ENCODE measurements around the gene FLYWCH1.

DNA sequence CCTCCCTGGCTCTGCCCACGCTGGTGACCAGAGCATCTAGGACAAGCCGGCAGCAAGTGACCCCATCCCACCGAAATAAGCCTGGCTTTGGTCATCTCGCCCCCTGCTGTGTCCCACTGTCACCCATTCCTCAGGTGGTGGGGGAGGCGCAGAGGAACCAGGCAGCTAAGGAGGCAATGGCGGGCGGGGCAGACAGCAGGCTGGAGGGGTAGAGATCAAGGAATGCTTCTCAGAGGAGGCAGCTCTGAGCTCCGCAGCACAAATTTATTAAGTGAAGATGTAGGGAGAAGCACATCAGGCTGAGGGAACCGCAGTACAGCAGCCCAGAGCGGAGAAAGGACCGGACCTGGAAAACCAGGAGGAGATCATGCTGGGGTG lies 44.8 kb downstream of the FLYWCH1 start:
- TF ChIP-seq CTCF (IDR thresholded peaks at IDR 0.05) (no peak), POLR2A (IDR thresholded peaks at IDR 0.05) (no peak)
